ENCODE data around the gene CACNA2D3.

DNA sequence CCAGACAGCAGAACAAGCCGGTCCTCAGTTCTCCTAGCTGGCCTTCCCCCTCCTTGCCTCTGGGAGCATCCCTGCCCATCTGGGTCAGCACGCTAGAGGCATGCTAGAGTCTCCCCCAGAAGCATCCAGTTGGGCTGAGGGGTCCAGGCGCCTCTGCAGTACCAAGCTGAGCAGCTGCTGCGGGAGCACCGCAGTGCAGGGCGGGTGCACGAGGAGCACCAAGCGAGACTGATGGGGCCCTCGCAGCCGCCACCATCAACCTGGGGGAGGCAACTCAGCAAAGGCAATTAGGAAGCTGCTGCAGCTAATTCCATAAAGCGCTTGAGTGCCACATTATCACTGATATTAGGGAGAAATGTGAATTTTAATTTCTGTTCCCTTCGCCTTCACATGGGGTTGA is 12.4 kb downstream of the CACNA2D3 start:
- TF ChIP-seq POLR2A (IDR thresholded peaks at IDR 0.05; ENCODE audit: low read depth, low read length): no peak
- TF ChIP-seq POU2F2 (IDR thresholded peaks at IDR 0.05; ENCODE audit: low read depth, low read length): no peak
- TF ChIP-seq POLR2AphosphoS5 (IDR thresholded peaks at IDR 0.05; ENCODE audit: low read depth, low read length): no peak

Data from GM12891 (cell line).